Measurements from ENCODE around the gene COLEC11. TPM values are rescaled to one million over a fixed set of nuclear protein-coding genes. Genes with fewer than 3 reads are reported as not detected.

Gene COLEC11
- total RNA-seq, 1 experiment from 2014 or later = 0.77 TPM

DNA sequence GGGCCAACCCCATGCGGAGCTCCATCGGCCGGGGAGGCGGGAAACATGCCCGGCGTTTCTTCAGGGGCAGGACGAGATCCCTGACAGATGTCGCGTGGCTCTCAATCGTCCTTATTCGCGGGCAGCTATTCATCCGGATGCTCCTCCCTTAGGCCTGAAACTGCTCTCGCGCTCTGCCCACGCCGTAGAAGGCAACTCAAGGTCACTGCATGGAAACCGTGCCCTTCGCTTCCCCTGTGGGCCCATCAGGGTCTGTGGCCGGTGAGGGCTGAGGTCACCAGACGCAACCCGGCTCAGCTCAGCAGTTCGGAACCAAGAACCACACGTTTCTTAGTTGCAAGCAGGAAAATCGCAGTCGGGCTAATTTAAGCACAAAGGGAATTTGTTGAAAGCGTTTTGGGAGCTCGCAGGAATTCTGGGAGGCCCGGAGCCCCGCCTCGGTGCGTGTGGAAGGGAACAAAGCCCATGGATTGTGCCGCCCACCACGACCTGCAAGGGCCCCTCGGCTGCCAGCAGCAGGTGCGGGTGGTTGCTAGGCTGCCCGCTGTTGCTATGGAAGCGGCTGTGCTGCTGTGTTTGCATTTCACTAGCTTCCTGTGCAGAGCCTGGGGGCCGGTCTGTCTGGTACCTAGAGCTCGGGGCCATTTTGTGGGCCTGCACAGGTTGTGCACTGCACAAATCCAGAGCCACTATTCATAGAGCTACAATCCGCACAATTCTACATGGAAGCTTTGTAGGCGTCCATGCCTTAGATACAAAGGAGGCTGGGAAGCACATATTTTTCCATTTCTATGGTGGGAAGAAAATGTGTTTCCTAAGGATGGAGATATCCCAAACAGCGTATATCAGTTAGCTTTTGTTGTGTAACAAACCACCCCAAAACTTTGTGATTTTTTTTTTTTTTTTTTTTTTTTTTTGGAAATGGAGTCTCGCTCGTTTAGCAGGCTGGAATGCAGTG is 57.1 kb downstream of the COLEC11 start:
- Histone ChIP-seq H3K27me3 (replicated peaks; ENCODE audit: insufficient read depth, low read depth, low read length, poor library complexity) (no peaks in the 10 kb centered on the region), H3K4me1 (ENCODE audit: insufficient read depth, low read length, poor library complexity, severe bottlenecking) (peaks cover 4% of the 10 kb centered on the region), H3K9me3 (ENCODE audit: low read depth, low read length, poor library complexity, severe bottlenecking) (no peaks in the 10 kb centered on the region), H3K36me3 (ENCODE audit: insufficient read depth, low read length, poor library complexity, severe bottlenecking) (no peaks in the 10 kb centered on the region), H3K4me3 (ENCODE audit: low read depth, low read length, poor library complexity, severe bottlenecking) (no peak overlapping the region), H3K27ac (ENCODE audit: low read depth, low read length, poor library complexity, severe bottlenecking) (no peak overlapping the region)
- ChIA-PET CTCF (interaction anchor here (0.6 to 0.8 kb wide), 2 partner anchors 86 to 158 kb away, joined by 3 to 5 read pairs; no protein-coding TSS in a partner anchor), POLR2A (ENCODE audit: low non-redundant PET) (no interaction called here)
- peak; percentile 54 for DNase-seq (ENCODE audit: low spot score)
- BruUV-seq (replicated peaks) = no TSS peak
- TF ChIP-seq EZH2 (IDR thresholded peaks at IDR 0.05; ENCODE audit: borderline replicate concordance, low read depth, low read length, poor library complexity, severe bottlenecking) (no peak), CTCF (conservative IDR thresholded peaks at IDR 0.05; ENCODE audit: low read depth, low read length) (no peak)
- intact Hi-C loops (cut with micrococcal nuclease; ENCODE audit: unreplicated experiment) = loop anchor here (2.0 to 5.0 kb wide), 3 partner anchors 115 to 1530 kb away; no protein-coding TSS in a partner anchor

DNA sequence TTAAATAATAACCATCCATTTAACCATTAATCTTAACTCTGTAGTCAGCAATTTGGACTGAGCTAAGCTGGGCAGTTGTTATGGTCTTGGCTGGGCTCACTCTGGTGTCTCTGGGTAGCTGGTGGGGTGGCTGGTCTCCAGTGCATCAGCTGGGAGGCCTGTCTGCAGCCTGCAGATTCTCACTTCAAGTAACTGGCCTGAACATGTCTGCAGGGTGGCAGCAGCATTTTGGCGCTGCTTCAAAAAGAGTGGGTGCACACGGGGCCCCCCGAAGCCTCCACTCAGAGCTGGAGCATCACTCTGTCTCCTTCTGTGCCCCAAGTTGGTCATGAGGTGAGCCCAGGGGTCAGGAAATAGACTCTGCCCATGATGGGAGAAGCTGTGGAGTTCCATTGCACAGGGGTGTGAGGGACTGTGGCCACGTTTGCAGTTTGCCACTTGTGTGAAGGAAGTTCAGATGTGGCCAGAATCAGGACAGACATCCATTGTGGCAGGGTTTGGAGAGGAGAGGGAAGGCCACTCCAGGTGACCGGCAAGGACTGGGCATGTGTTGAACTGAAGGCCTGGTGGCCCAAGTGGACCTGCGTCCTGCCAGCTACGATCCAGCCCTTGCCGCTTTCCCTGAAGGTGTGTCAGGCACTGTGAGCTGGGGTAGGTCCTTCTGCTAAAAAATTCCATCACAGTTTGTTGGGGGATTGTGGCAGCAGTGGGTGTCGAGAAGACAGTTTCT is 58.1 kb downstream of the COLEC11 start:
- no peak for DNase-seq (ENCODE audit: low spot score)
- Histone ChIP-seq H3K9me3 (ENCODE audit: low read depth, low read length, poor library complexity, severe bottlenecking) (no peaks in the 10 kb centered on the region), H3K27ac (ENCODE audit: low read depth, low read length, poor library complexity, severe bottlenecking) (no peak overlapping the region), H3K4me3 (ENCODE audit: low read depth, low read length, poor library complexity, severe bottlenecking) (no peak overlapping the region), H3K36me3 (ENCODE audit: insufficient read depth, low read length, poor library complexity, severe bottlenecking) (no peaks in the 10 kb centered on the region), H3K4me1 (ENCODE audit: insufficient read depth, low read length, poor library complexity, severe bottlenecking) (peaks cover 4% of the 10 kb centered on the region), H3K27me3 (replicated peaks; ENCODE audit: insufficient read depth, low read depth, low read length, poor library complexity) (no peaks in the 10 kb centered on the region)
- CTCF ChIA-PET = no interaction called here
- POLR2A ChIA-PET (ENCODE audit: low non-redundant PET) = no interaction called here
- TF ChIP-seq EZH2 (IDR thresholded peaks at IDR 0.05; ENCODE audit: borderline replicate concordance, low read depth, low read length, poor library complexity, severe bottlenecking) = no peak
- TF ChIP-seq CTCF (conservative IDR thresholded peaks at IDR 0.05; ENCODE audit: low read depth, low read length) = no peak
- BruUV-seq (replicated peaks) = no TSS peak
- intact Hi-C loops (cut with micrococcal nuclease; ENCODE audit: unreplicated experiment) = loop anchor here (5.0 kb wide), 2 partner anchors 231 to 1531 kb away; no protein-coding TSS in a partner anchor

GRCh38 chr2:3654011-3654410 is 59.1 kb downstream of the COLEC11 start:
- Histone ChIP-seq H3K27me3 (replicated peaks; ENCODE audit: insufficient read depth, low read depth, low read length, poor library complexity) (no peaks in the 10 kb centered on the region), H3K36me3 (ENCODE audit: insufficient read depth, low read length, poor library complexity, severe bottlenecking) (no peaks in the 10 kb centered on the region), H3K9me3 (ENCODE audit: low read depth, low read length, poor library complexity, severe bottlenecking) (no peaks in the 10 kb centered on the region), H3K4me1 (ENCODE audit: insufficient read depth, low read length, poor library complexity, severe bottlenecking) (peaks cover 8% of the 10 kb centered on the region), H3K4me3 (ENCODE audit: low read depth, low read length, poor library complexity, severe bottlenecking) (no peak overlapping the region), H3K27ac (ENCODE audit: low read depth, low read length, poor library complexity, severe bottlenecking) (no peak overlapping the region)
- TF ChIP-seq CTCF (conservative IDR thresholded peaks at IDR 0.05; ENCODE audit: low read depth, low read length) = no peak
- no peak for TF ChIP-seq EZH2 (IDR thresholded peaks at IDR 0.05; ENCODE audit: borderline replicate concordance, low read depth, low read length, poor library complexity, severe bottlenecking)
- no peak for DNase-seq (ENCODE audit: low spot score)
- intact Hi-C loops (cut with micrococcal nuclease; ENCODE audit: unreplicated experiment) = loop anchor here (5.0 kb wide), 2 partner anchors 232 to 1532 kb away; no protein-coding TSS in a partner anchor
- no TSS peak for BruUV-seq (replicated peaks)
- ChIA-PET CTCF (no interaction called here), POLR2A (ENCODE audit: low non-redundant PET) (no interaction called here)

All from A673 (cell line).